Skeletal muscle tissue (tissue), 4 donors: ENCODE measurements around the gene NPFFR1. TPM values are rescaled to one million over a fixed set of nuclear protein-coding genes. Genes with fewer than 3 reads are reported as not detected.

Source experiments
- H3K27ac ChIP-seq: one replicate; pipeline ENCODE4 v1.7.0; 2013; ENCODE audit warnings: mild to moderate bottlenecking, low read depth, low read length, inconsistent platforms
- H3K27me3 ChIP-seq, 3 donors: one replicate each; pipeline ENCODE4 v1.7.0; 2013; ENCODE audit warnings: low read length in 3 of 3; ENCODE audit not compliant: control insufficient read depth in 3 of 3, insufficient read depth in 3 of 3
- H3K36me3 ChIP-seq, 3 donors: one replicate each; pipeline ENCODE4 v1.7.0; 2013; ENCODE audit warnings: low read length in 3 of 3; ENCODE audit not compliant: control insufficient read depth in 3 of 3, insufficient read depth in 3 of 3
- H3K4me1 ChIP-seq, 3 donors: one replicate each; pipeline ENCODE4 v1.7.0; 2013; ENCODE audit warnings: low read length in 3 of 3, mild to moderate bottlenecking in 3 of 3; ENCODE audit not compliant: control insufficient read depth in 3 of 3, insufficient read depth in 3 of 3
- H3K4me3 ChIP-seq, 3 donors: one replicate each; pipeline ENCODE4 v1.7.0; 2013; ENCODE audit warnings: low read length in 3 of 3
- H3K9ac ChIP-seq, 3 donors: one replicate each; pipeline ENCODE4 v1.7.0; 2013; ENCODE audit warnings: low read length in 3 of 3, mild to moderate bottlenecking in 3 of 3, moderate library complexity in 2 of 3, low read depth in 1 of 3
- H3K9me3 ChIP-seq, 3 donors: one replicate each; pipeline ENCODE4 v1.7.0; 2013; ENCODE audit warnings: low read length in 3 of 3; ENCODE audit not compliant: control insufficient read depth in 3 of 3
- total RNA-seq: library from RNA; depleted of rRNA; stranded (reverse); fragments of >200 nt; gene quantifications from one replicate; pipeline ENCODE4 v1.2.3, GENCODE V29; 2014
- donor health status: Osteomylitis.

NPFFR1 gene
- total RNA-seq, 1 donor from 2014 or later, result under 0.01 TPM

GRCh38 chr10:70306181-70306705 is 22.4 kb upstream of the NPFFR1 start:
- H3K4me3 ChIP-seq, result no peak overlapping the region
- no peak overlapping the region for H3K9ac ChIP-seq
- no peaks in the 10 kb centered on the region for H3K9me3 ChIP-seq
- no peak overlapping the region for H3K27ac ChIP-seq
- no peaks in the 10 kb centered on the region for H3K27me3 ChIP-seq
- H3K36me3 ChIP-seq, result peaks cover 3 to 8% (median 4%) of the 10 kb centered on the region in 3 donors
- peaks cover 0 to 4% (median 0%) of the 10 kb centered on the region in 3 donors for H3K4me1 ChIP-seq

GRCh38 chr10:70303730-70304129 is 19.9 kb upstream of the NPFFR1 start:
- Histone ChIP-seq H3K4me1 (peaks cover 0 to 4% (median 0%) of the 10 kb centered on the region in 3 donors), H3K27me3 (no peaks in the 10 kb centered on the region), H3K27ac (no peak overlapping the region), H3K4me3 (no peak overlapping the region), H3K36me3 (peaks cover 8 to 13% (median 10%) of the 10 kb centered on the region in 3 donors), H3K9me3 (no peaks in the 10 kb centered on the region), H3K9ac (no peak overlapping the region)

- no peaks in the 10 kb centered on the region for H3K9me3 ChIP-seq
- H3K4me1 ChIP-seq, result peaks cover 0 to 6% (median 0%) of the 10 kb centered on the region in 3 donors
- H3K9ac ChIP-seq, result no peak overlapping the region
- peaks cover 3 to 12% (median 7%) of the 10 kb centered on the region in 3 donors for H3K36me3 ChIP-seq
- no peak overlapping the region for H3K27ac ChIP-seq
- no peaks in the 10 kb centered on the region for H3K27me3 ChIP-seq
- H3K4me3 ChIP-seq, result no peak overlapping the region
Observed at GRCh38 chr10:70302292-70302691, 18.5 kb upstream of the NPFFR1 start.

GRCh38 chr10:70300908-70301597 is 17.2 kb upstream of the NPFFR1 start:
- no peak overlapping the region for H3K4me3 ChIP-seq
- peaks cover 3 to 12% (median 7%) of the 10 kb centered on the region in 3 donors for H3K36me3 ChIP-seq
- H3K27me3 ChIP-seq, result no peaks in the 10 kb centered on the region
- no peak overlapping the region for H3K27ac ChIP-seq
- peaks cover 8 to 15% (median 11%) of the 10 kb centered on the region in 3 donors for H3K4me1 ChIP-seq
- no peaks in the 10 kb centered on the region for H3K9me3 ChIP-seq
- H3K9ac ChIP-seq, result no peak overlapping the region

GRCh38 chr10:70300461-70300860 is 16.7 kb upstream of the NPFFR1 start:
- no peaks in the 10 kb centered on the region for H3K27me3 ChIP-seq
- H3K36me3 ChIP-seq, result peaks cover 3 to 12% (median 7%) of the 10 kb centered on the region in 3 donors
- H3K4me3 ChIP-seq, result no peak overlapping the region
- no peaks in the 10 kb centered on the region for H3K9me3 ChIP-seq
- no peak overlapping the region for H3K27ac ChIP-seq
- peaks cover 12 to 20% (median 15%) of the 10 kb centered on the region in 3 donors for H3K4me1 ChIP-seq
- H3K9ac ChIP-seq, result no peak overlapping the region

- no peak overlapping the region for H3K4me3 ChIP-seq
- H3K9ac ChIP-seq, result no peak overlapping the region
- no peaks in the 10 kb centered on the region for H3K9me3 ChIP-seq
- H3K27me3 ChIP-seq, result no peaks in the 10 kb centered on the region
- no peak overlapping the region for H3K27ac ChIP-seq
- H3K4me1 ChIP-seq, result peaks cover 12 to 20% (median 16%) of the 10 kb centered on the region in 3 donors
- peaks cover 3 to 12% (median 7%) of the 10 kb centered on the region in 3 donors for H3K36me3 ChIP-seq
Observed at GRCh38 chr10:70299876-70300275, 16.1 kb upstream of the NPFFR1 start.

- Histone ChIP-seq H3K4me1 (peaks cover 12 to 20% (median 16%) of the 10 kb centered on the region in 3 donors), H3K9me3 (no peaks in the 10 kb centered on the region), H3K27me3 (no peaks in the 10 kb centered on the region), H3K9ac (no peak overlapping the region), H3K27ac (no peak overlapping the region), H3K36me3 (peaks cover 3 to 12% (median 7%) of the 10 kb centered on the region in 3 donors), H3K4me3 (no peak overlapping the region)
Observed at GRCh38 chr10:70298393-70298792, 14.6 kb upstream of the NPFFR1 start.

- Histone ChIP-seq H3K9ac (peak overlapping the region in 1 of 3 donors; percentile 64), H3K27ac (peak overlapping the region; percentile 69), H3K36me3 (peaks cover 3 to 12% (median 7%) of the 10 kb centered on the region in 3 donors), H3K4me1 (peaks cover 12 to 20% (median 16%) of the 10 kb centered on the region in 3 donors), H3K4me3 (no peak overlapping the region), H3K27me3 (no peaks in the 10 kb centered on the region), H3K9me3 (no peaks in the 10 kb centered on the region)
Observed at GRCh38 chr10:70297224-70297623, 13.4 kb upstream of the NPFFR1 start.

- Histone ChIP-seq H3K4me3 (no peak overlapping the region), H3K27me3 (peaks cover 0 to under 1% (median 0%) of the 10 kb centered on the region in 3 donors), H3K9me3 (no peaks in the 10 kb centered on the region), H3K4me1 (peaks cover 12 to 20% (median 16%) of the 10 kb centered on the region in 3 donors), H3K36me3 (peaks cover 2 to 12% (median 7%) of the 10 kb centered on the region in 3 donors), H3K27ac (peak overlapping the region; percentile 69), H3K9ac (peak overlapping the region in 2 of 3 donors; percentile 29 to 64)
Observed at GRCh38 chr10:70296406-70296899, 12.6 kb upstream of the NPFFR1 start.

- peak overlapping the region in 1 of 3 donors; percentile 64 for H3K9ac ChIP-seq
- peak overlapping the region; percentile 69 for H3K27ac ChIP-seq
- no peak overlapping the region for H3K4me3 ChIP-seq
- peaks cover 0 to 9% (median 7%) of the 10 kb centered on the region in 3 donors for H3K36me3 ChIP-seq
- peaks cover 12 to 20% (median 16%) of the 10 kb centered on the region in 3 donors for H3K4me1 ChIP-seq
- no peaks in the 10 kb centered on the region for H3K9me3 ChIP-seq
- peaks cover 0 to 3% (median 0%) of the 10 kb centered on the region in 3 donors for H3K27me3 ChIP-seq
Observed at GRCh38 chr10:70295926-70296325, 12.1 kb upstream of the NPFFR1 start.
